HG03045 (cell line): ENCODE results near the gene PLA2G5.

Source experiments
- ATAC-seq: cut with Tn5 transposase; IDR thresholded peaks from one replicate; pipeline ENCODE4 v1.9.1; 2021; ENCODE audit warnings: mild to moderate bottlenecking, moderate library complexity; ENCODE audit not compliant: unreplicated experiment

PLA2G5 gene

GRCh38 chr1:20089328-20090077, 19.5 kb downstream of the PLA2G5 start:
- no peak for ATAC-seq

- ATAC-seq, result no peak
Measured at GRCh38 chr1:20090119-20090518, 20.1 kb downstream of the PLA2G5 start.

- ATAC-seq, result no peak
Measured at GRCh38 chr1:20090641-20091040, 20.6 kb downstream of the PLA2G5 start.

- ATAC-seq, result no peak
Measured at GRCh38 chr1:20093303-20093702, 23.3 kb downstream of the PLA2G5 start.

GRCh38 chr1:20093940-20094391, 24.0 kb downstream of the PLA2G5 start:
- no peak for ATAC-seq

GRCh38 chr1:20095564-20096434, 25.8 kb downstream of the PLA2G5 start:
- ATAC-seq, result no peak

- no peak for ATAC-seq
Measured at GRCh38 chr1:20096840-20097447, 26.9 kb downstream of the PLA2G5 start.

GRCh38 chr1:20099533-20099932, 29.5 kb downstream of the PLA2G5 start:
- no peak for ATAC-seq

- no peak for ATAC-seq
Measured at GRCh38 chr1:20100632-20101355, 30.8 kb downstream of the PLA2G5 start.

GRCh38 chr1:20102875-20103274, 32.9 kb downstream of the PLA2G5 start:
- ATAC-seq, result no peak

- no peak for ATAC-seq
Measured at GRCh38 chr1:20105856-20106255, 35.9 kb downstream of the PLA2G5 start.

GRCh38 chr1:20107351-20107750, 37.4 kb downstream of the PLA2G5 start:
- ATAC-seq, result no peak

- no peak for ATAC-seq
Measured at GRCh38 chr1:20107796-20108195, 37.8 kb downstream of the PLA2G5 start.

GRCh38 chr1:20108366-20109123, 38.6 kb downstream of the PLA2G5 start:
- no peak for ATAC-seq

- no peak for ATAC-seq
Measured at GRCh38 chr1:20109223-20109856, 39.3 kb downstream of the PLA2G5 start.

GRCh38 chr1:20110679-20111078, 40.7 kb downstream of the PLA2G5 start:
- ATAC-seq, result no peak

GRCh38 chr1:20111452-20111851, 41.5 kb downstream of the PLA2G5 start:
- no peak for ATAC-seq

- ATAC-seq, result no peak
Measured at GRCh38 chr1:20112279-20113000, 42.4 kb downstream of the PLA2G5 start.

- ATAC-seq, result no peak
Measured at GRCh38 chr1:20114021-20114648, 44.1 kb downstream of the PLA2G5 start.
